Rectal smooth muscle tissue (tissue), 1 donor: ENCODE results near the gene APBA2.

Source experiments
- H3K27ac ChIP-seq: one replicate; pipeline ENCODE4 v1.7.0; 2013; ENCODE audit warnings: low read depth, low read length, inconsistent platforms
- H3K27me3 ChIP-seq: one replicate; pipeline ENCODE4 v1.7.0; 2013; ENCODE audit warnings: low read length; ENCODE audit not compliant: control insufficient read depth, insufficient read depth
- H3K36me3 ChIP-seq: one replicate; pipeline ENCODE4 v1.7.0; 2013; ENCODE audit warnings: low read length; ENCODE audit not compliant: control insufficient read depth, insufficient read depth
- H3K4me1 ChIP-seq: one replicate; pipeline ENCODE4 v1.7.0; 2013; ENCODE audit warnings: low read length; ENCODE audit not compliant: control insufficient read depth, insufficient read depth
- H3K4me3 ChIP-seq: one replicate; pipeline ENCODE4 v1.7.0; 2013; ENCODE audit warnings: low read length
- H3K9ac ChIP-seq: one replicate; pipeline ENCODE4 v1.7.0; 2013; ENCODE audit warnings: low read length

APBA2 gene

GRCh38 chr15:28901987-28902745 is 16.4 kb downstream of the APBA2 start:
- Histone ChIP-seq H3K4me1 (no peaks in the 10 kb centered on the region), H3K27me3 (no peaks in the 10 kb centered on the region), H3K27ac (no peak overlapping the region), H3K9ac (no peak overlapping the region), H3K4me3 (no peak overlapping the region), H3K36me3 (no peaks in the 10 kb centered on the region)

- no peak overlapping the region for H3K9ac ChIP-seq
- H3K27ac ChIP-seq: no peak overlapping the region
- H3K4me1 ChIP-seq: no peaks in the 10 kb centered on the region
- H3K36me3 ChIP-seq: no peaks in the 10 kb centered on the region
- H3K4me3 ChIP-seq: no peak overlapping the region
- no peaks in the 10 kb centered on the region for H3K27me3 ChIP-seq
Measured at GRCh38 chr15:28902856-28903255, 17.1 kb downstream of the APBA2 start.

DNA sequence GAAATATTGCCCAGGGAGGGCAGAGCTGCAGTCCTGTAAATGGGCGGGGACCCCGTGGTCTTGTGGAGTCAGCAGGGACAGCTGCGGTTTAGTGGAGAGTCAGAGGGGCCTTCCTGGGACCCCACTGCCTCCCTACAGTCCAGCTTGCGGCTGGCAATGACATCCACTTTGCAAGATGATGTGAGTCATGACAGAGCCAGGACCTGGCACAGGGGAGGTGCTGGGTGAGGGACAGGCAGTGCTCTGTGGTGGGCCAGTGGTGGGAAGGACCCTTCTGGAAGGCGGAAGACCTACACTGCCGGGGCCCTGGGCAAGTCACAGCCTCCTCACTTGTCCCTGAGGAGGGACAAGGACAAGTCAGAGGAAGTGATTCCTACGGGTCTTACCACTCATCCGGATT is 17.8 kb downstream of the APBA2 start:
- H3K27ac ChIP-seq: no peak overlapping the region
- no peaks in the 10 kb centered on the region for H3K27me3 ChIP-seq
- no peak overlapping the region for H3K4me3 ChIP-seq
- no peaks in the 10 kb centered on the region for H3K4me1 ChIP-seq
- no peaks in the 10 kb centered on the region for H3K36me3 ChIP-seq
- no peak overlapping the region for H3K9ac ChIP-seq

DNA sequence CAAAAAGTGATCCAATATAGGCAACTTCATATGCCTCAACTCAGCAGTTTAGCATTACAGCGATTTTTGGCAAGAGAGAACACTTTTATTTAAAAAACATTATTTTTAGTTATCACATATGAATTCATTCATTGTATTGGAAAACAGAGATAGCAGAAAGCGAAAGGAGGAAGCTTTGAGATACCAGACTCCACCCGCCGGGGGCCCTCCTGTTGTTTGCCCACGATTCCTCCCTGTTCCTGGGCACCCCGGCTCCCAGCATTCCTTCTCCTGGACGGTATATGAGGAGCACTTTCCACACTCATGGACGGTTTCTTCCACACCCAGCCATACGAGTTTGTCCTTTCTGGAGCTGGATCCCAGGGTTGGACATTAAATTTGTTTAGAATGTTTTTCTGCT is 18.2 kb downstream of the APBA2 start:
- Histone ChIP-seq H3K4me3 (no peak overlapping the region), H3K27ac (no peak overlapping the region), H3K4me1 (no peaks in the 10 kb centered on the region), H3K9ac (no peak overlapping the region), H3K36me3 (no peaks in the 10 kb centered on the region), H3K27me3 (no peaks in the 10 kb centered on the region)

GRCh38 chr15:28904541-28905315 is 19.0 kb downstream of the APBA2 start:
- no peak overlapping the region for H3K9ac ChIP-seq
- H3K27ac ChIP-seq: no peak overlapping the region
- no peaks in the 10 kb centered on the region for H3K4me1 ChIP-seq
- no peak overlapping the region for H3K4me3 ChIP-seq
- H3K36me3 ChIP-seq: no peaks in the 10 kb centered on the region
- no peaks in the 10 kb centered on the region for H3K27me3 ChIP-seq

DNA sequence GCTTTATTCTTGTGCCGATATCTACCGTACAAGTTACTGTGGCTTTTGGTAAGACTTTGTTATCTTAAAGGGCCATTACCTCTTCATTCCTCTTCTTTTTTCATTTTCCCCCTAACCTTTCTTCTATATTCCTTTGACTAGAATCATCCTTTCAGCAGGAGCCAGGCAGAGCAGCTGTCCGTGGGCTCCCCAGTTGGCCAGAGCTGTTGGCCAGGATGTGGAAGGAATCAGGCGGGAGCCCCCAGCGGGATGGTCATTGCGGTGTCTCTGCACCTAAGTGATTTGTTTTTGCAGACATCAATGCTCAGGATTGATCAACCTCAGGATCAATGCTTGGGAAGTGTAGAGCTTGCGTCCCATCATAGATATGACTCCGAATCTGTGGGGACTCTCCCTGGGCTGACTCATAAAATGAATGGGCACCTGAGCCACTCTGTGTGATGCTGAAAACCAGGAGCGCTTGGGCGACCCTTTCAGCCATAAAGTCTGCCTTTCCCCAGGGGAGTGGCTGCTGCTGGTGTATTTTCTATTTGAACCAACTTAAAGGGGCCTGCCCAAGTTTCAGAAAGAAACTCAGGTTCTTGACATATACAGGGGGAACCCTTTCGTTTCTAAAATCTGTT is 21.7 kb downstream of the APBA2 start:
- H3K27ac ChIP-seq: no peak overlapping the region
- no peak overlapping the region for H3K9ac ChIP-seq
- no peaks in the 10 kb centered on the region for H3K36me3 ChIP-seq
- H3K27me3 ChIP-seq: no peaks in the 10 kb centered on the region
- no peaks in the 10 kb centered on the region for H3K4me1 ChIP-seq
- no peak overlapping the region for H3K4me3 ChIP-seq

- no peaks in the 10 kb centered on the region for H3K4me1 ChIP-seq
- H3K27ac ChIP-seq: no peak overlapping the region
Measured at GRCh38 chr15:28909958-28910500, 24.3 kb downstream of the APBA2 start.

GRCh38 chr15:28911310-28911931 is 25.6 kb downstream of the APBA2 start:
- Histone ChIP-seq H3K4me1 (no peaks in the 10 kb centered on the region), H3K27ac (no peak overlapping the region), H3K9ac (no peak overlapping the region), H3K36me3 (no peaks in the 10 kb centered on the region), H3K27me3 (no peaks in the 10 kb centered on the region), H3K4me3 (no peak overlapping the region)

More at GRCh38 chr15:28909958-28910500, 24.3 kb downstream of the APBA2 start:
- H3K36me3 ChIP-seq: no peaks in the 10 kb centered on the region
- no peaks in the 10 kb centered on the region for H3K27me3 ChIP-seq
- no peak overlapping the region for H3K4me3 ChIP-seq
- H3K9ac ChIP-seq: no peak overlapping the region

DNA sequence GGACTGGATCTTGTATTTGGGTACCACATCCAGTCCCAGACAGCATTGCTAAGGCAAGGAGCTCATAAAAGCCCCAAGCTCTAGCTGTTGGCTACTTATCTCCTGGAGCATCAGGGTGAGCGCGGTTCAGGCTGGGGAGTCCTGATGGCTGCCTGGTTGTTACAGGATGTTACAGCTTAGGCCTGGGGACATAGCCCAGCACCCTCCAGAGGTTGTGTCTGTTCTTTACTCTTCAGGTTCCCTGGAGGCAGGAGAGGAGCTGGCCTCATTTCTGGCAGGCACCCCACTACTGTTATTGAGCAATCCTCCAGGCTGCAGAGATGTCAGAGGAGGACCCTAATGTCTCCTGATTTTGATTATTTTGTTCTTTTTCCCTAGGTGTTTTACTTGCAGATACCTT is 26.6 kb downstream of the APBA2 start:
- H3K9ac ChIP-seq: no peak overlapping the region
- no peaks in the 10 kb centered on the region for H3K27me3 ChIP-seq
- no peaks in the 10 kb centered on the region for H3K36me3 ChIP-seq
- no peak overlapping the region for H3K27ac ChIP-seq
- H3K4me3 ChIP-seq: no peak overlapping the region
- no peaks in the 10 kb centered on the region for H3K4me1 ChIP-seq

DNA sequence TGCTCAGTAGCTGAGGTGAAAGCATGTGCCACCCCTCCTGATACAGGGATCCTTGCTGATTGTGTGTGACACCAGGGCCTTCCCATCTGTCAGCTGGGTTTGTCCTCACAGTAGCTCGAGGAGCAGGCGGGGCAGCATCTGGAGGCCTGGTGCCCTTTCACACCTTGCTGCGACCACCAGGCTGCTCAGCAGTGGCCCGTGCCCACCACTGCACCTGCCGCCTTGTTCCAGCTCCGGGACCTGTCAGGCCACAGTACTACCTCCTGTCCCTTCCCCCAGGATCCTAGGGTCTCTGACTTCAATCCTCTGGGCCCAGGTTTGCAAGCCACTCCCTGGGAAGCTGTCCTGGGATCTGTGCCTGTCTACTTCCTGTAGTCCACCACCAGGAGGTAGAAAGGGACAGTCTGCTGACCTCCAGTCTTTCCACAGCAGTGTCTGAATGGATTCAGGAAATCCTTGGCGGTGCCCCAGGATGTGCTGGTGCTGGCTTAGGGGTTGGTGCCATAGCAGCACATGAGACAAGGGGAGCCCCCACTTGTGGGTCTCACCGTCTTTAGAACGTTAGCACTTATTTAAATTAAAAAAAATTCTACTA is 27.5 kb downstream of the APBA2 start:
- no peak overlapping the region for H3K27ac ChIP-seq
- H3K36me3 ChIP-seq: no peaks in the 10 kb centered on the region
- H3K4me3 ChIP-seq: no peak overlapping the region
- H3K4me1 ChIP-seq: no peaks in the 10 kb centered on the region
- H3K27me3 ChIP-seq: no peaks in the 10 kb centered on the region
- no peak overlapping the region for H3K9ac ChIP-seq

DNA sequence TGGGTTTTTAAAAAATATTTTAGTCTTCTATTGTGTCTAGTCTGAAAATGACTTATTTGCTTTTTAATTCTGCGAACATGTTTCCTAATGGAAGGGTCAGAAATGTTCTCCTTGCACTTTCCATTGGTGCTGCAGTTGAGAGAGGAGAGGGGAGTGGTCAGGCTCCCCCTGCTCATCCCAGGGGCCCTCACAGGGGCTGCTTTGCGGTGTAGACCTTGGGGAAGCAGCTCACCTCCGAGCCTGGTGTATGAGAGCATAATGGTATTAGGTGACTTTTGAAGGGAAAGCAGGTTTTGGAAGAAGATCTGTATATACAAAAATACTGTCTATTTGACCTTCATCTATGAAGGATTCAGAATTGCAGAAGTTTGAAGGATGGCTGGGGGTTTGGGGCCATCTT is 28.3 kb downstream of the APBA2 start:
- no peak overlapping the region for H3K9ac ChIP-seq

More for the DNA sequence above, 28.3 kb downstream of the APBA2 start:
- no peak overlapping the region for H3K4me3 ChIP-seq
- H3K4me1 ChIP-seq: no peaks in the 10 kb centered on the region
- no peak overlapping the region for H3K27ac ChIP-seq
- H3K36me3 ChIP-seq: no peaks in the 10 kb centered on the region
- H3K27me3 ChIP-seq: no peaks in the 10 kb centered on the region
